NB4 (cell line): Measurements from ENCODE around the gene SOWAHB.

Experiments
- MYC ChIP-seq: IDR thresholded peaks from 2 replicates; pipeline ENCODE4 v1.6.1; 2011; ENCODE audit warnings: low read depth, low read length
- TF ChIP-seq, protein P1 (sequence below): IDR thresholded peaks from one replicate; pipeline ENCODE4 v1.5.1; 2012; ENCODE audit warnings: low read depth, low read length

- TF ChIP-seq, protein P1, sequence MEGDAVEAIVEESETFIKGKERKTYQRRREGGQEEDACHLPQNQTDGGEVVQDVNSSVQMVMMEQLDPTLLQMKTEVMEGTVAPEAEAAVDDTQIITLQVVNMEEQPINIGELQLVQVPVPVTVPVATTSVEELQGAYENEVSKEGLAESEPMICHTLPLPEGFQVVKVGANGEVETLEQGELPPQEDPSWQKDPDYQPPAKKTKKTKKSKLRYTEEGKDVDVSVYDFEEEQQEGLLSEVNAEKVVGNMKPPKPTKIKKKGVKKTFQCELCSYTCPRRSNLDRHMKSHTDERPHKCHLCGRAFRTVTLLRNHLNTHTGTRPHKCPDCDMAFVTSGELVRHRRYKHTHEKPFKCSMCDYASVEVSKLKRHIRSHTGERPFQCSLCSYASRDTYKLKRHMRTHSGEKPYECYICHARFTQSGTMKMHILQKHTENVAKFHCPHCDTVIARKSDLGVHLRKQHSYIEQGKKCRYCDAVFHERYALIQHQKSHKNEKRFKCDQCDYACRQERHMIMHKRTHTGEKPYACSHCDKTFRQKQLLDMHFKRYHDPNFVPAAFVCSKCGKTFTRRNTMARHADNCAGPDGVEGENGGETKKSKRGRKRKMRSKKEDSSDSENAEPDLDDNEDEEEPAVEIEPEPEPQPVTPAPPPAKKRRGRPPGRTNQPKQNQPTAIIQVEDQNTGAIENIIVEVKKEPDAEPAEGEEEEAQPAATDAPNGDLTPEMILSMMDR = no peak
- TF ChIP-seq MYC = no peak
Observed at GRCh38 chr4:76867377-76867776, 30.6 kb downstream of the SOWAHB start.
